ENCODE data around the gene RC3H2.
"Not testable (repeated sequence)": the region's sequence is repeated elsewhere in the genome, so short reads cannot be mapped to it uniquely, and the experiment has no call there.

RC3H2 gene

DNA sequence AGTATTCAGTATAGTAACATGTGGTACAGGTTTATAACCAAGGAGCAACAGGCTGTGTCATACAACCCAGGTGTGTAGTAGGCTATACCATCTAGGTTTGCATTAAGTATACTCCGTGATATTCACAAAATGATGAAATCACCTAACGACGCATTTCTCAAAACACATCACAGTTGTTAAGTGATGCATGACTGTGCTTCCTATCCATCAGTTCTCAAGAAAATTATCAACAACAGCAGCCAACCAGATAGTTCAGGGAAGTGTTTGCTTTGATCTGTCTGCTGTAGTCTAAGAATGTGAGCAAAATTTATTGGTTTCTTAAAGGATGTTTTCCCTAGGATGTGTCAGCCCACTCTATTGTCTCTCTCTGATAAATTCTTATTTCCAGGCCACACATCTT is 18.8 kb upstream of the RC3H2 start:
- FAIRE-seq = no peak

DNA sequence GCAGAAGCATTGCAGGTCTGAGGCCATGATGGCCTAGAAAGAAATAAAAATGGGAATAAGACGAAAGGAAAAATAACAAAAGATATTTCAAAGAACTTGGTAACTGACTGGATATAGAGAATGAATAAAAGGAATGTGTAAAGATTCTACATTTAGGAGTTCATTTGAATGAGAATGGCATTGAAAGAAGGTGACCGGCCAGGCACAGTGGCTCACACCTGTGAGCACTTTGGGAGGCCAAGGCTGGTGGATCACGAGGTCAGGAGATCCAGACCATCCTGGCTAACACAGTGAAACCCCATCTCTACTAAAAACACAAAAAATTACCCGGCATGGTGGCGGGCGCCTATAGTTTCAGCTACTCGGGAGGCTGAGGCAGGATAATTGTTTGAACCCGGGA is 17.6 kb upstream of the RC3H2 start:
- no peak for FAIRE-seq

DNA sequence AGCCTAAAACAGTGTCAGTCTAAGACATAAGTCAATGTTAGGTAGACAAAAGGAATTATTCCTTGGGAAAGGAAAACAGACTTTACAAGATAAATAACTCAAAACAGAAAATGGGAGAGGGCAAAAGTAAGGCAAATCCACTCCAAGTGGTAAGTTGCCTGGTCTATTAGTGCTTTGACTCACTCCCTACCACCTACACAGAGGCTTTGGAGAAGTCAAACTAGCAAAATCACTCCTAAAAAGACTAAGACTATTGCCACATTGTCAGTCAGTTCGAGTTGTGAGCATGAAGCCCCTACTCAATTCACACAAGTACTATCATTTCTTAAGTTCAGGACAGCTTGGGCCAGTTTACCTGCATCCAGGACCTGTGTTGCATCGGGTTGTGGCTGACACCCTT is 13.2 kb upstream of the RC3H2 start:
- FAIRE-seq = no peak

DNA sequence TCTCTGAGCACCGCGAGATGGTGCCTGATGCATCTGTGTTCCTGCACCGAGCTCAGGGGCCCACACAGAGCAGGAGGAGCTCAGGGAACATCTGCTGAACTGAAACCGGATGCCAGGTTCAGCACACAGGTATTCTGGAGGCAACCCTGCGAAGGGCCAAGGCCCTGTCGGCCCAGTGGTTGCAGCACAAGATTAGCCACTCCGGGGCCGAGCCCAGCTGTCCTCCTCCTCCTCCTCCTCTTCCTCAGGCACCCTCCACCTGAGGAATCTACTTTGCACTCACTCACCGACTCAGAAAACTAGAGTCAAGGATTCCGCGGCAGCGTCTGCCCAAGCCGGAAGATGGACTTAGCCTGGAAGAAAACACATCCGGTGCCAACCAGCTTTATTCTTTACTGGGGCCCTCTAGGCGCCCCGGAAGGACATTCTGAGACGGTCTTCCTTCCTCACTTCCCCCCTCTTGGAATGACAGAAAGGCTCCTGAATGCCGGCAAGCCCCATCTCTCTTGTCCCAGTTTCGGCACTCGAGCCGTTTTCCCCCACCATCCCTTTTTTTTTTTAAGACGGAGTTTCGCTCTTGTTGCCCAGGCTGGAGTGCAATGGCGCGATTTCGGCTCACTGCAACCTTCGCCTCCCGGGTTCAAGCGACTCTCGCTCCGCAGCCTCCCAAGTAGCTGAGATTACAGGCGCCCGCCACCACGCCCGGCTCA is 8.0 kb upstream of the RC3H2 start, which contains the start of gene ZBTB6:
ZBTB6 (minus strand) TSS at position 360 of the 710 bp plus-strand sequence. CDS start 1,251 bp downstream, outside the sequence.
- peak; percentile 31 for FAIRE-seq

DNA sequence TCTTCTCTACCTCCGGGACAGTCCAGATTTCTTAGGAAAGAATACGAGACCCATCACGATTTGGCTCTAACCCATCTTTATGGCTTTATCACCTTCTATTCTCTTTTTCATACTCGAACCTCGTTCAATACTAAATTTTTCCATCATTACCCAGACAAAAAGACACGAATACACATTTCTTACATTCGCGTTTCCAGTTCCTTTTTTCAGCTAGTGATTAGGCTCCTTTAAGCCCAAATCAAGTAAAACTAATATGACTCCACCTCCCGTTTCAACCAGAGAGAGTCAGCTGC is 7.5 kb upstream of the RC3H2 start:
- FAIRE-seq = no peak

DNA sequence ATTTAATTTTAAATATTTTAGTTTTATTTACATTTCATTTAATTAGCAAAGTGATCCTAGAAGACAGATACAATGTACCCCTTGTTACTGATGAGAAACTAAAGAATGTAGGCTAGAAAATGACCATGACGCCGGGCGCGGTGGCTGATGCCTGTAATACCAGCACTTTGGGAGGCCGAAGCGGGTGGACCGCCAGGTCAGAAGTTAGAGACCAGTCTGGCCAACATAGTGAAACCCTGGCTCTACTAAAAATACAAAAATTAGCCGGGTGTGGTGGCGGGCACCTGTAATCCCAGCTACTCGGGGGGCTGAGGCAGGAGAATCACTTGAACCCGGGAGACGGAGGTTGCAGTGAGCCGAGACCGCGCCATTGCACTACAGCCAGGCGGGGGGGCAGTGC is 963 bp upstream of the RC3H2 start:
- not testable (repeated sequence) for FAIRE-seq

DNA sequence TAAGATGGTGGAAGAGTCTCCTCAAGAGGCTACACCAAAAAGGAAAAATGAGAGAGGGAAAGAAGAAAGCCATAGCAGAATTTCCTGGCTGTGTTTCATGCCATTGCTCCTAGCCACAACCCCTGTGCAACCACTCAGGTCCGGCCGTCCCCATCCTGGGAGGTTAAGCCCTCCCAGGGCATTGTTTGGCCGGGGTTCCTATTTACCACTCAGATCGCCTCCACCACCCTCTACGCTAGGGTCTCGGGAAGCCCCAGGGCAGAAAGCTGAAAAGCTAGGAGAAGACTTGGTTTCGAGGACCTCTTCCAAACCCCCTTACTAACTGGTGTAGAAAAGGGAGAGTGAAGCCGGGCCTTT is 715 bp downstream of the RC3H2 start:
- FAIRE-seq = no peak

DNA sequence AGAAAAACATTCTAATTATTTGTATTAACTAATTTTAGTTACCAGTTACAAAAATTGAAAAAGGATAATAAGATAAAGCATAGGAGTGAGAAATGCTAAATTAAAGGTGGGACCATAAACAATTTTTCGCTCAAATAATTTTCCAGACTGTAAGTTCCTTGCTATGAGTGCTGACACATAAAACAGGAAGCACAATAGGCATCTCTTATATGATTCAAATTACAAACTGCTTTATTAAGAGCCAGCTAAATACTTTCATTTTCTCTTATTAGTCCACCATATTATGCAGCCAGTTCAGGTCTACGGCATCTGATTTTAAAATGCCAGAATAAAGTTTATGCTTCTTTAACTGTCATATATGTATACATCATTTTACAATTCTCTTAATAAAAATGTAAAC is 4.4 kb downstream of the RC3H2 start:
- no peak for FAIRE-seq

DNA sequence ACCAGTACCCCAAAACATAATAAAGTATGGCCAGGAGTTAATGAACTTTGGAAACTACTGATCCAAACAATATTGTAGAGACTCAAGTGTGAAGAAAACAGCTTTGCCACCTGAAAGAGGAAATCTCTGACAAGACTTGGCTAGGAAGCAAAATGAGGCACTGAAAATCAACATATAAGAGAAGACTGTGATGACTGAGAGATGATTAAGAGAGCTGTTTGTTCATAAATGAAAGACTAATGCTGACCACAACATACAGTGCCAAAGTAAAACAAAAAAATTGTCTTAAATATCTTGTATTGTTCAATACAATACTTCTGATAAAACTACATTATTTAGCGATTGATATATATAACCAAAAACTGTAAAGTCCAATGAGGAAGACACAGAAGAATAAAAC is 7.2 kb downstream of the RC3H2 start:
- FAIRE-seq = no peak

DNA sequence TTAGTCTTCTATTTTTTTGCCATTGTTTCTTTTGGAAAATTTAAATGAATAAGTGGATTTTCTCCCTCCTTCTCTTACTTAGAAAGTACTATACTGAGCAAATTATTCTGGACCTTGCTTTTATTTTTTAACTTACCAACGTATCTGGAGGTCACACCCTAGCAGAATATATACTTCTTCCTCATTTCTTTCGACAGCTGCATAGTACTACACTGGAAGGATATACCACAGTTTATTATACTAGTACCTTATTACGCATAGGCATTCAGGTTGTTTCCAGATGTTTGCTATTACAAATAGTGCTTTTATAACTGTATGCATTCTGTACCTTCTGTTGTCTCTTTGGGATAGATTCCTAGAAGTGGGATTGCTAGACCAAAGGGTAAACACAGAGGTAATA is 16.7 kb downstream of the RC3H2 start:
- no peak for FAIRE-seq

DNA sequence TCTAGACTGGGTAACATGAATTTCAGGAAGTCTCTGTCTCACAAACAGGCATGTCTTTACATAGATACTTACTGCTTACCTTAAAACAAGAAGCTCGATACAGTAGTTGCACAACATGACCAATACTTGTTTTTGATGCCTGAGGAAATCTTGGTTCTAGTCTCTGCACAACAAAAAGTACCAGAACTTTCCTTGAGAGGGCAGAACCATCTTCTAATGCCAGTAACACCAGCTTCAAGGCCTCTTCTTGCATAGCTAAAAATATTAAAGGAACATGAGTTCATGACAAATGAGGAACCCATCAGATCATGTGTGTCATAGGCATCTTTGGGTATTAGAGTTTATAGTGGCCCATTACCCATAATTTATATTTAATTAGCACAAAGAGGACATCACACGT is 22.0 kb downstream of the RC3H2 start:
- no peak for FAIRE-seq

DNA sequence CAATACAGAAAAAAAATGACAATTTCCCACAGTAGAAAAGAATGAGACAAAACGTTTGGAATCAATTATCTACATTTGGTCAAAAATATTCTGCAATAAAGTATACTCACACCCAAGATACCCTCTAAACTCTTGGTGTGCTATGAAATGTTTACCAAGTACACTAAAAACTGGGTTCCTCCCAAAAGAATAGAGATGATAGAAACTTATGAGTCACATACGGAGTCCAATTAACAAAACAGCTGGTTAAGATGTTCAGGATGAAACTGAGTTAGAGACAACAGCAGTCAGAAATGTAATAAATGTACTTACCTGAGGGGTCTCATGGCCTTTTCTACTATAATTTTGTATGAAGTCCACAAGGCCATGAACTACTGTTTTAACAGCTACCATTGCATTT is 25.7 kb downstream of the RC3H2 start:
- no peak for FAIRE-seq

DNA sequence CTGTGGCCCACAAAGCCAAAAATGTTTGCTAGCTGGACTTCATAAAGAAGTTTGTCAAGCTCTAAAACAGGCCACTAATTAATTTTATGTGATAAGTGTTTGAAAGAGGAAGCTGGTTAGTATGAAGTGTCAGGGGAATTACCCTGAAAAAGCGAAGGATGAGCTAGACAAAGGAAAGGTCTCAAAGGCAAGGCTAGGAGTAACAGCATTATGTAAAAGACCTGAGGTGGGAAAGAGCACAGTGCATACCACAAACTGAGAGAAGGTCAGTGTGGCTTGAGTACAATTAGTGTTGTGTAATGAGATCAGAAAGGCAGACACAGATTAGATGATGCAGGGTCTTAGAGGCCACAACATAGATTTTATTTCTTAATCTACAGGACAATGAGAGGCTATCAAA is 29.6 kb downstream of the RC3H2 start:
- no peak for FAIRE-seq

DNA sequence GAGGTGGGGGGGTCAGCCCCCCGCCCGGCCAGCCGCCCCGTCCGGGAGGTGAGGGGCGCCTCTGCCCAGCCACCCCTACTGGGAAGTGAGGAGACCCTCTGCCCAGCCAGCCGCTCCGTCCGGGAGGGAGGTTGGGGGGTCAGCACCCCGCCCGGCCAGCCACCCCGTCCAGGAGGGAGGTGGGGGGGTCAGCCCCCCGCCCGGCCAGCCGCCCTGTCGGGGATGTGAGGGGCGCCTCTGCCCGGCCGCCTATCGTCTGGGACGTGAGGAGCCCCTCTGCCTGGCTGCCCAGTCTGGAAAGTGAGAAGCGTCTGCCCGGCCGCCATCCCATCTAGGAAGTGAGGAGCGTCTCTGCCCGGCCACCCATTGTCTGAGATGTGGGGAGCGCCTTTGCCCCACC is 37.9 kb downstream of the RC3H2 start:
- FAIRE-seq = not testable (repeated sequence)

DNA sequence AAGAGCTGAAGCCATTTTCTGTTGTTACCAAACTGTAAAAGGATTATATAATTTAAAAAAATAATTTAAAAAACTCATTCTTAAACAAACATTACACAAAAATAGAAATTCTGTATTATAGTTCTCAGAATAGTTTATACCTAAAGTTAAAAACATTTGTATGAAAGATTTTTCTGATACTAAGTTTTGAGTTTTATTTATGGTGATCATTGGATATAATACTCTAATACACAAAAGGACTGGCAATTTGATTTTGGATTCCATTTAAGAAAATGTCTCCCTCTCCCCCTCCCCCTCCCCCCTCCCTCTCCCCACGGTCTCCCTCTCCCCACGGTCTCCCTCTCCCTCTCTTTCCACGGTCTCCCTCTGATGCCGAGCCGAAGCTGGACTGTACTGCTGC is 39.1 kb downstream of the RC3H2 start:
- FAIRE-seq = no peak

DNA sequence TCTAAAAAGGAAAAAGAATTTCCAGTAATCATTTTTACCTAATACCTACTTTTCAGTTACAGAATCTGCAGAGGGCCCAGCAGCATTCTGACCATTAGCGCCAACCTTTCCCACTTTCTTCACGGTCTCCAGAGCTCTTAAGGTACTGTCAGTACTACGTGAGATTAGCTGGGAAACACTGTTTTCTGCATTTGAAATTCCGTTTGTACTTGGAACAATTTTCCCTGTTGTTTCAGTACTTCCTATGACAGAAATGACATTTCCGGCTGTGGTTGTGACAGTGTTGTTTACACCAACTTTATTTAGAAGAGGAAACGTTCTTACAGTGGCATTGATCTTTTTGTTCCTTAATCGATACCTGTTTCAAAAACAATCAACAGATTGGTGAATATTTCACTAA is 39.9 kb downstream of the RC3H2 start:
- FAIRE-seq = no peak

DNA sequence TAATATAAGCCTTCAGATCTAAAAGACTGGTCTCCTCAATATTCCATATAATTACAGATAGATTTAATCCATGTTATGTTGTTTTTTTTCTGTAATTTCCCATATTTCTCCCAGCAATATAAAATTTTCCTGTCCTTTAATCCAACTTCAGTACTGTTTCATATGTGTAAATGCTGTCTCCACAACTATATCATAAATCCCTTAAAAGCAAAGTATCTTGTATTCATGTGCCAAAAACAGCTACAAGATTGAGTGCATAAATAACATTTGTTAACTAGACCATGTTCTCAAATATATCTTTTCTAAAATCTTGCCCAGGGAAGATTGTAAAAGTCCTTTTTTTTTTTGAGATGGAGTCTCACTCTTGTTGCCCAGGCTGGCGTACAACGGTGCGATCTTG is 41.8 kb downstream of the RC3H2 start:
- no peak for FAIRE-seq

DNA sequence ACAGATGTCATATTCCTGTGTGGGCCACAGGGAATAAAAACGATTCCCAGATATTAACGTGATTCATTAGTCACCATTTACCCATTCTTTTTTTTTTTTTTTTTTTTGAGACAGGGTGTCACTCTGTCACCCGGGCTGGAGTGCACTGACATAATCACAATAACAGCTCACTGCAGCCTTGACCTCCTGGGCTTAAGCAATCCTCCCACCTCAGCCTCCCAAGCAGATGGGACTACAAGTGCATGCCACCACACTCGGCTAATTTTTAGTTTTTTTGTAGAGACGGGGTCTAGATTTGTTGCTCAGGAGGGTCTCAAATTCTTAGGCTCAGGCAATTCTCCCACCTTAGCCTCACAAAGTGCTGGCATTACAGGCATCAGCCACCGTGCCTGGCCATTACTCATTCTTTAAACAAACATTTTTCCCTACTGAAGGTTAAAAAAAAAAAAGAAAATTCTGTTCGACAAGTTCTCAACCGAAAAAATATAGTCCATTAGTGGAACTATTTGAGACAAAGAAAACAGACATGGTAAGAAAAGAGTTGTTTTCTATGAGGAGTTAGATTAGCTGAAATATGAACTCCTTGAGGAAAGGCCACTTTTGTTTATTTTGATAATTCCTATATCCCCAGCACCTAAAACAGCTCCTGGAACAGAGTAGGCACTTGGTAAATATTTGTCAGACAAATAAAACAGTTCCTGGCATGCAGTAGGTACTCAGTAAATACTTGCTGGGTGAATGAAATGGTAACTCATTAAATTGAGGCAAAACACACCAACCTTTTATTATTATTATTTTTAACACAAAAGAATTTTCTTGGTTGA is 44.6 kb downstream of the RC3H2 start:
- FAIRE-seq = no peak

DNA sequence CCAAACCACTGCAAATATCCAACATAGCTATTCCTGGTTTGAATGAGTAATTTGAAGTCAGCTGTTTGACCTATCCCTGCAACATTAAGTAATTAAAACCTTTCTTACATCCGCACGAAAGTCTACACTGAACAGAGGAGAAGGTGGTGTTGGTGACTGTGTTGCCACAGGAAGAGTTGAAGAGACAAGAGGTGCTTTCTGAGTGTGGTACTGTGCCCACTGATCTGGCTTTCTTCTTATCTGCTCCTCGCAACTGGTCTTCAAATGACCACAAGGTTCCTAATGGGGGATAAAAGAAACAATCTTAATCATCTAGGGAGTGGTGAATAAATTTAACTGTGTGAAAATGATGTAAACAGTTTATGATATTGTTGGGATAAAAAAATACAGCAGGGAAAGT is 47.3 kb downstream of the RC3H2 start:
- no peak for FAIRE-seq

DNA sequence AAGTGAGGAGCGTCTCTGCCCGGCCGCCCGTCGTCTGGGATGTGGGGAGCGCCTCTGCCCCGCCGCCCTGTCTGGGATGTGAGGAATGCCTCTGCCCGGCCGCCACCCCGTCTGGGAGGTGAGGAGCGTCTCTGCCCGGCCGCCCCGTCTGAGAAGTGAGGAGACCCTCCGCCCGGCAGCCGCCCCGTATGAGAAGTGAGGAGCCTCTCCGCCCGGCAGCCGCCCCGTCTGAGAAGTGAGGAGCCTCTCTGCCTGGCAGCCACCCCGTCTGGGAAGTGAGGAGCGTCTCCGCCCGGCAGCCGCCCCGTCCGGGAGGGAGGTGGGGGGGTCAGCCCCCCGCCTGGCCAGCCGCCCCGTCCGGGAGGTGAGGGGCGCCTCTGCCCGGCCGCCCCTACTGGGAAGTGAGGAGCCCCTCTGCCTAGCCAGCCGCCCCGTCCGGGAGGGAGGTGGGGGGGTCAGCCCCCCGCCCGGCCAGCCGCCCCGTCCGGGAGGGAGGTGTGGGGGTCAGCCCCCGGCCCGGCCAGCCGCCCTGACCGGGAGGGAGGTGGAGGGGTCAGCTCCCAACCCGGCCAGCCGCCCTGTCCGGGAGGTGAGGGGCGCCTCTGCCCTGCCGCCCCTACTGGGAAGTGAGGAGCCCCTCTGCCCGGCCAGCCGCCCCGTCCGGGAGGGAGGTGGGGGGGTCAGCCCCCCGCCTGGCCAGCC is 52.9 kb downstream of the RC3H2 start:
- FAIRE-seq = not testable (repeated sequence)

DNA sequence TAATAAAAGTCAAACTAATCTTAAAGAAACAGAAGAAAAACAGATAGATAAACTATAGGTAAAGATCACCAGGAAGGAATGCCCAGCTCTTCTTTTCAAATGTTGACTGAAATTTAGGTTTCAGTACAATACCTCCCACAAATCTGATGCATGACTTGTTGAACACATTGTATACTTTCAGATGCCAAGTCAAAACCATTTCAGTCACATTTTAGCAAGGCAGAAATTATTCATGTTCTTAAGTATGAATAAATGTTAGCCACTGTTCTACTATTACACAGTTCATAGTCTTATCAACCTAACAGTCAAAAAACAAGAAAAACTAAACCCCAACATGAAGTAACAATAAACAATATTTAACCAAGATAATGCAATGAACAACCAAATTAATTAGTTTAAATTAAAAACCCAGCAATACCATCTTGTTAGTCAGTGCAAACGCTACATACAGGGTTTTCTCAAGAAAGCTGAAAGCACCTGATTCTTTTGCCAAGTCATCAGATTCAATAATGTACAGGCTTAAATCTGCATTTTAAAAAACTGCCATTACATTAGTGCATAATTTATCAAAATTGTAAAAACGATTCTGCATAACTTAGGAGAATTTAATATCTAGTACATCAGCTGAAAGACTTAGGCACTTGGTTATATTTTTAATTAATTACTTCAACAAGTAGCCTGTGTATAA is 56.8 kb downstream of the RC3H2 start:
- FAIRE-seq = no peak

DNA sequence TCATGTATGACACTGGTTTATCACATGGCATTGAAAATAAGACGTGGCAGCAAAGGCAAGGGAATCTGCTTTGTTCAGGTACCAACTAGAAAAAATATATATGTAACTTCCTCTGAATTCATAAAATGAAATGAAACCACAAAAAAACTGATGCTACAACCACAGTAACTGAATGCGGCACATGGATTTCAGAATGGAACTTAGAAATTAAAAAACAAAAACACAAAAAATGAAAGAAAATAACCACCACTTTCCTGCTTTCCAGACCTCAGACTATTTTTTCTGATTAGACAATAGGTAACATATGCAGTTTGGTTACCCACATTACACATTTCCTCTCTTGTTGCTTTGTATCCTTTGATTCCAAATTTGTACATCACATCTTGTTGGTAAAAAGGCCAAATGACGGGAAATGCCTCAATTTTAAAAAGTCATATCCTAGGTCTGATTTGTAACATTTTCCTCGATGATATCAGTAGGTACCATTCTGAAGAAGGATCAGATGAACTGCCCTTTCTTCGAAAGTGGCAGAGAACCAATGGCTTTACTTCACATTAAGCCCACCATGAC is 58.7 kb downstream of the RC3H2 start:
- no peak for FAIRE-seq

DNA sequence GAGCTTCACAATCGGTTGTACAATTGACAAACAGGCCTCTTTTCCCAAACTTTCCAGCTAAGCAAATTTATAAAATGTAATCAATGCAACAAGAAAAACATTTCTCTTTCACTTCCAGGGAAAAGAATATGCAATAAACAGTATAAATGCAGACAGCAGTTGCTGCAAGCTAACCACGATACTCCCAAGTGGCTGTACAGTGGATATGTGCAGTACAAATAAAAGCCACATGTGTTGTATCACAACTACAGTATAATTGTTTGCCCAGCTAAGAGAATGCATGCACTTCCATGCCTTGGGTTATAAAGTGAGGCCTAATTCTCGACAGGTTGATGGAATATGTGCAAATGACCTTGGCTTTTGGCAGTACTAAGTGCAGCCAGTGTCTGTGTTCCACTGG is 60.0 kb downstream of the RC3H2 start:
- no peak for FAIRE-seq

Measured in endometrium (tissue), 2 donors.